Stimulated activated naive CD4-positive, alpha-beta T cell (primary cell): ENCODE measurements around the gene SNX9.
"Not testable (repeated sequence)": the region's sequence is repeated elsewhere in the genome, so short reads cannot be mapped to it uniquely, and the experiment has no call there.

Source experiments
- DNase-seq, 6 experiments: peaks; one replicate each; lab custom pipeline; 2025; lab: John Stamatoyannopoulos, UW

The SNX9 gene

DNA sequence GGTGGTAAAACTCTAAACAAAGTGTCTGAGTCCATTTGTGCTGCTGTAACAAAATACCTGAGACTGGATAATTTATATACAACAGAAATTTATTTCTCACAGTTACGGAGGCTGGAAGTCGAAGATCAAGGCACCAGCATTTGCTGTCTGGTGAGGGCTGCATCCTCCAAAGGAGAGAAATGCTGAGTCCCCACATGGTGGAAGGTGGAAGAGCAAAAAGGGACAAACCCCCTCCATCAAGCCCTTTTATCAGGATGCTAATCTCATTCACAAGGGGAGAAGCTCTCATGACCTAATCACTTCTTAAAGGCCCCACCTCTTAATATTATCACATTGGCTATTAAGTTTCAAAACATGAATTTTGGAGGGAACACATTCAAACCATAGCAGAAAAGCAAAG is 102.7 kb downstream of the SNX9 start:
- no peak for DNase-seq

DNA sequence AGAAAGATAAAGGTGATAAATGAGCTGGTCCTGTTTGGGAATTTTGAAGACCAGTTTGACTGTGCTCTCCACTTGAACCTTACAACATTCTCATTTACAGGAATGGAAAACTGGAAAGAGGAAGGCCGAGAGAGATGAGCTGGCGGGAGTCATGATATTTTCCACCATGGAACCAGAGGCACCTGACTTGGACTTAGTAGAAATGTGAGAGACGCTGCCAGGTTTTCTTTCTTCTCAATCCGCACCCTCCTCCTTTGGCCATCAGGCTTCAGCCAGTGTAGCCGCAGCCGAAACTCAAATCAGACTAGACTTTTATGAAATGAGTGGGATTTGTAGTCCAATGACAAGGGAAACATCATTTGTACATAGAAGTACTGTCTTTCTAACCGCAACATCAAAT is 104.0 kb downstream of the SNX9 start:
- no peak for DNase-seq

DNA sequence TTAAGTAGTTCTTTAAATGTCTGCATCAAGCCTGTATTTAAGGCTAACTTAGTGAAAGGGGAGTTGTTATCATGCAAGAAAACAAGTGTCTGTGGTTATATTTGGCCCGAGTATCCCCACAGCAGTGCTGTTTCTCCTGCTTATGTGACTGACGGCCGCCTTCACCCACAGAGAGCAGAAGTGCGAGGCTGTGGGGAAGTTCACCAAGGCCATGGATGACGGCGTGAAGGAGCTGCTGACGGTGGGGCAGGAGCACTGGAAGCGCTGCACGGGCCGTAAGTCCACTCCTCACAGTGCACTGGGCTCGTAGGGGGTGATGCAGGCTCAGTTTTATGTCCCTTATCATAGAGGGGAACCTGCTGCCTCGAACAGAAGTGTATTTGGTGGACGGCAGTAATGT is 105.4 kb downstream of the SNX9 start:
- no peak for DNase-seq

DNA sequence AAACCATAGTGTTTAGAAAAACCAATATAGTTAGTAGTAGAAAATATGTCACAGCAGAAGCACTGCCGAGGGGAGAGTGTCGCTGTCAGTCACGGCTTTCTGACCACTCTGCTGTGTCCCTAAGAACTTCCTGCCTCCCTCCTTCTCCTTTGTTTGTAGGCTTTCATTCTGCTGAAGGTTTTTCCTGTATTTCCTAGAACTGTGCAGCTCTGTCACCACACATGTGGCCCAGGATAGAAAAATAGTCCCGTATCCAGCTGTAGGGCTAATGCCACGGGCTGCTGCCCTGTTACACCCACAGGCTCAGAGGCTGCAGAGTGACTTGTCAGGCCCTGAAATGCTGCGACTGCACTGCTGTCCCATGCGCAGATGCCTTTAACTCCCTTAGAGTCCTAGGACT is 106.0 kb downstream of the SNX9 start:
- no peak for DNase-seq

DNA sequence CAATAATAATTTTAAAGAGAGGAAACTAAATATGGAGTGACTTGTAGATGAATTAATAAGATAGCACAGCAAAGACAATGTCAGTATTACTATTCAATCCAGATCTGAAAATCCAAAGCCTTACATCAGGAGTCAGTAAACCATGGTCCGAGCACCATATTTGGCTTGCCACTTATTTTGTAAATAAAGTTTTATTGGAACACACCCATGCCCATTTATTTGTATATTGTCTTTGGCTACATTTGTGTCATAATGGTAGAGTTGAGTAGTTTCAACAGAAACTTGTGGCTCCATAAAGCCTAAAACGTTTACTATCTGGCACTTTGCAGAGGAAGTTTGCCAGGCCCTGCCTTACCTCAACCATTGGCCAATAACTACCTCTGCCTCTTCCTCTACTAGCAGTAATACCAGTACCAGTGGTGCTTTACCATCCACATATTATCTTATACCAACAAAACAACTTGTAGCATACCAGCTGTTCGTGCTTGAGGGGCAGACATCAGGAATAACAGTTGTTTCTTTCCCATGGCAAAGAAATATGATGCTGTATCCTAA is 106.8 kb downstream of the SNX9 start:
- DNase-seq, result no peak

DNA sequence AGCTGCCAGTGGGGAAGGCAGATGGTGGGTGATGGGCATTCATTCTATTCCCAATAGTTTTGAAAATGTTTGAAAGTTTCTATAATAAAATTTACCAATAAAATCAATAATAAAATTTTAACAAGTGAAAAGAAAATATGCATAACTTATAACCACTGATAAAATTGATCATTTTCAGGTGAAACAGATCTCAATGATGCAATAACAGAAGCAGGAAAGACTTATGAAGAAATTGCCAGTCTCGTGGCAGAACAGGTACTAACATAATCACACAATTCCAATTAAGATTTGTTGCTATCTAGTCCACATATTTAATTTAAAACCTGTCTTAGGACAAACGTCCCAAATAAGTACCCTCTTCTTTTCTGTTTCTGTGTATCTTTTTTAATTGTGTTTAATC is 112.7 kb downstream of the SNX9 start:
- no peak for DNase-seq

DNA sequence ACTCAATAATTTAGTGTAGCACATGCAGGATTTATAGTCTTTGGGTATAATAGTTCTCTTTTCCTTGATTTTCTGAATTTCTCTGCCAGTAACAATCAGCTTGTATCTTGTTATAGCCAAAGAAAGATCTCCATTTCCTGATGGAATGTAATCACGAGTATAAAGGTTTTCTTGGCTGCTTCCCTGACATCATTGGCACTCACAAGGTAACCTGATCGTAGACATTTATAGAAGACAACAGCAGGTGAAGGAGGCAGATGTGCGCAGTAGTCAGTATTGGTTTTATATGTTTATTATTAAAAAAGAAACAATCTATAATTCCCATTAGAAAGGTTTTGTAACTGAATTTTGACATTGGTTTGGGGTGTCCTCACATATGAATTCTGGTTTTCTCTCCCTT is 114.3 kb downstream of the SNX9 start:
- DNase-seq, result no peak

DNA sequence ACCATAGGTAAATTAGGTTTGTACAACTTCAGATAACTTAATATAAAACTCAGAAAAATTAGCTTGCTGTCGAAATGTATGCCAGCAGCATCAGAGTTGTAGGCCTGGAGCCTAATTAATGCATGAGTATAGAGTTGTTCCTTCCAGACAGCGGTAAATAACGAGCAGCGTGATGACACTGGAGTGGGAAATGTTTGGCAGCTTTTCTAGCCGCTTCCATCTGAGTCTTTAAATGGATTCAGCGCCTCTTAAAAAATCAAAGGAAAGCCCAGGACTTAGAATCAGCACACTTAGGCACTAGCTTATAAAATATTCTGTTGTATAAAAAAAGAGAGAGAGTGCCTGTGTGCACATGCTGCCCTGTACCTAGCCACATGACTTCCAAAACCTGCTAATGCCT is 114.9 kb downstream of the SNX9 start:
- no peak for DNase-seq

DNA sequence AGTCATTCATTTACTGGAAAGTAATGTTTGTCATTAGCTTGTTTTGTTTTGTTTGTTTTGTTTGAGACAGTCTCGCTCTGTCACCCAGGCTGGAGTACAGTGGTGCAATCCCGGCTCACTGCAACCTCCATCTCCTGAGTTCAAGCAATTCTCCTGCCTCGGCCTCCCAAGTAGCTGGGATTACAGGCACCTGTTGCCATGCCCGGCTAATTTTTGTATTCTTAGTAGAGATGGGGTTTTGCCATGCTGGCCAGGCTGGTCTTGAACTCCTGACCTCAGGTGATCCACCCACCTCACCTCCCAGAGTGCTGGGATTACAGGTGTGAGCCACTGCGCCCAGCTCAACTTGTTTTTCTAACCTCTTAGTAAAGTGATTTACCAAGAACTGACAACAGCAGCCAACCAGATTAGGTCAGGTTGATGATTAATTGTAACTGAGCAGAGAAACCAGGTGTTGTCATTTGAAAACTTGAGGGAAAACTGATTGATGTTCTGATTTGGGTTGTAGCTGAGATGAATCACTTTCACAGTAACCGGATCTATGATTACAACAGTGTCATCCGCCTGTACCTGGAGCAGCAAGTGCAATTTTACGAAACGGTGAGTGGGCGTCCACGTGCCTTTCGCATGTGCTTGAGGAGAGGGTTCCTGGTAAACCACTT is 117.5 kb downstream of the SNX9 start:
- DNase-seq, result not testable (repeated sequence)

DNA sequence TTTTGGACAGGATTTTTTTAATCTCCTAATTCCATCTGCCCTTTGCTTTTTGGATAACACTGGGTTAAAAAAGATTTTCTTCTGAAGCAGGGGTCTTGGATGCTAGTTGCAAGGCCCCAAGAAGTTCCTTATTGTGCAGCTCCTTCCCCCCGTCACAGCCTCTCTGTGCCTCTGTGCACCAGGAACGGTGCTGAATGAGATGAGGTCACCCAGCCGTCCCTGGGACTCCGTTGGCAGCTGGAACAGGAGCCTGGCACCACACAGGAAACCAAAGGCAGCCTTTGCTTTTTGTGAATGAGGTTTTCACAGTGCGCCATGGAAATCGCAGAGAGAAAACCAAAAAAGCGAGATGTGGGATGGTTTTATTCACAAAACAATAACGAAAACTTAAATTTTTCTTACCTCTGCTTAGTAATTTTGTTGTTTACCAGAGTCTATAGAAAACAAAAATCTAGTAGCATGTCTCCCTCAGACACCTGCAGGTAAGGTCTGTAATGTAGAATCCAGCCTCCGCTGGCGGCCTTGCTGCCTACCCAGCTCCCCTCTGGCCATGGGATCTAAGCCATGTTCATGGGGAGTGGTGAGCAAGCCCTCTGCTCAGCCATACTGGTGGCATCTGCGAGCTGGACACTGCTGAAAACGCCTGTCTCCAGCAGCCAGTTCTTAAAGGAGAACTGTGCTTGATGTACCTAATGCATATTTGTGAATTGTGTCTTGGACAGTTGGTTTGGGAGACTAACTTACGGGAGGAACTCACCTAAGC is 118.2 kb downstream of the SNX9 start:
- DNase-seq, result no peak

DNA sequence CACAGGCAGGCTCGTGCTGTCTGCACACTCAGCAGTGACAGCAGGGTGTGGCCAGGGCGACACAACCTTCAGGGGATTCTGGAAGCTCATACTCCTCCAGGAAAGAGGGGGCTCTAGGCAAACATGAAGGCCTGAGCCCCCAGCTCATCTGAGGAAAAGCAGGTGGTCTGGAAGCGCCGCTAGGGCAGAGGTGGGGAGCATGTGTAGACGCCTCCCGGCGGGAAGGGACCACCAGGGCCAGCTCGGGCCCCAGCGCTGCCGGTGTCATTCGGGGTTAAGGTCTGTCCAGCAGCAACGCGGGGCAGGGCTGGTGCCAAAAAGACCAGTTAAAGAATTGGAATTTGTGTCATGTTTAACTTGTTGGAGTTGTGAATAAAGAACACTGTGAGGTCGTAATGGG is 119.3 kb downstream of the SNX9 start:
- no peak for DNase-seq

DNA sequence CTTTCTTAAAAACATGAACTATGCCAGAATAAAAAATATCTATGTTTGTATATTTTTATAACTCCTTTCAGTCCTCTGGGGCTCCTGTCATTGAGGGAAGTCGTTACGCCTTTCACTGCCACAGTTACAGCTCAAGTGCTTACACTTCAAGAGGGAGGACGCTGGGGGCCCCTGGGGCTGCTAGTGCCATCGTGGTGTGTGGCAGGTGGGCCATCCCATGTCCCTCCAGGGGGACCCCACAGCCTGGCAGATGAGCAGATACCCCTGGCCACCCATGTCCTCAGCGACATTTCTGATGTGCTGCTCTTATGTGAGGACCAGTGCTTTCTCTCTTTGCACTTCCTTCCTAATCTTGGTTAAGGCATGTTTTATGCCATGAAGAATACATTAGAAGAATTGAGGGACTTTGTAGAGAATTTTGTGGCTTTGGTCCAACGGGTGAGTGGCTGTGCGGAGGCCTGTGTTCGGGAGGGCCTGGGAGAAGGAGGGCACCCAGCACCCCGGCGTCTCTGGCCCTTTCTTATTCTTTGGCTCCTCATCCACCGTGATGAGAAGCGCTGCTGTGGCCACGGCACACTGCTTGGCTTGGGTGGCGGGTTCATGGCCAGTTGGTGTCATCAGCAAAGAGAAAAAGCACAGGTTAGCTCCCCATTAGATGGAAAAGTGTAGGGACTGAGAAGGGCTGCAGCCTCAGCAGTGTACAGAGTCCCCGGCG is 120.4 kb downstream of the SNX9 start:
- no peak for DNase-seq

DNA sequence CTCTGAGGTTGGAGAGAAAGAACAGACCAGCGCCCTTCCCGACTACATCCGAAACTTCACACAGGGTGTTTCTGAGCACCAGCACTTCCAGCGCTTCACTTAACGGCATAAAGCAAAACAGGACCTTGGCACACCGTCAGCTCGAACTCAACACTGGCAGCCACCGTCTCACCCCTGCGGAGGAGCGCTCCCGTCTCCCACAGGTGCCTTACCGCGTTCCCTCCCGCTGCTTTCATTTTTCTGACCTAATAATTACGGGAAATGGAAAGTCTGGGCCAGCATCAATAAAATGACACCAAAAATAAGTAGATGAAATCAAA is 120.9 kb downstream of the SNX9 start:
- DNase-seq, result no peak

DNA sequence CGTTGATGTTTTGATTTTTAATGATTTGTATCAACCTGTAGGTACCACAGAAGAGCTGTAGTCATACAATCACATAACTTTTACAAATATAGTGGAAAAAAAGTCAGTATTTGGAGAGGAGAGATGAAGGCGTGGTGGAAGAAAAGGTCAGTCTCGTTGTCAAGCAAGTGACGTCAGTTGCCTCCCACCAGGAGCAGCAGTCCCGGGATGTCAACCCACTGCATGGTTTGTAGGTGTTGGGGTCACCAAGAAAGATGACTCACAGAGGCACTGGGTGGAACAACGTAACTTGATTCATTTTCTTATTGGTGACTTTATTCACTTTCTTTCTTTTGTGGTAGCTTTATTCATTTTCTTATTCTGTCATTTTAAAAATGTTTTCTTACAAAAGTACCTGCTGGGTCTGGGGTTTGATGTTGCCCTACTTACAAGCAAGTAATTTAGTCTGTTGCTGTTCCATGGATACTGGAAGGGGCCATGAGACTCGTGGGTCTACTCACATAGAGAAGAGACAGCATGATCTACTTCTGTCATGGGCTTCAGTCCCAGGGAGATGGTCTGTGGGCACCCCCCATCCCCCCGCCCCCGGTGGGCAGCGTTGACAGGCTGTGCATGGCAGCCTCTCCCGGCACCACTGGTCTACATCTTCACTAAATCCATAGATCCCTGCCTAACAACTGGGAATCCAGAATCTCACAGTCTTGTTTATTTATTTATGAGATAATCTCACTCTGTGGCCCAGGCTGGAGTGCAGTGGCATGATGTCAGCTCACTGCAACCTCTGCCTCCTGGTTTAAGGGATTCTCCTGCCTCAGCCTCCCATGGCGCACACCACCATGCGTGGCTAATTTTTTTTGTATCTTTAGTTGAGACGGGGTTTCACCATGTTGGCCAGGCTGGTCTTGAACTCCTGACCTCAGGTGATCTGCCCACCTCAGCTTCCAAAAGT is 122.2 kb downstream of the SNX9 start:
- DNase-seq, result no peak

DNA sequence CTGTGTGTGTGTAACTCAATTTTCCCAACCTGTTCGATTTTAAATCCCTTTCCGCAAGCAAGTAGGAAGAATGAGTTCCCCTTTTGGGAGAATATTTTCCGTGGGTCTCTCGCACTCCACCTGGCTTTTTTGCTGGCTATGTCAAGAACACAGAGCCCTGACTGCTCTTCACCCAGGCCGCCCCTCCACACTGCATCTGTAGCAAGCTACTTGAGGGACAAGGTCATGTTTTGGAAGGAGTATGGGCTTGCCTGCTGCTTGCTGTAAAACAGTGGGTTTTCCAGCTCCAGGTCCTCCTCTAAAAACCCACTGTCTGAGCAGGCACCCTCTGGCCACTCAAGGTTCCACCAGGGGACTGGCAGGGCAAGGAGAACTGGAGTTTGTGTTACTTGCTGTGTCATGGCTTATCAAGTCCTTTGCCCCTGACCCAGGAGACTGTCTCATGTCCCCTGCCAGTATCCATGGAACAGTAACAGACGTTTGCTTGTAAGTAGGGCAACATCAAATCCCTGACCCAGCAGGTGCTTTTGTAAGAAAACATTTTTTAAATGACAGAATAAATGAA is 123.1 kb downstream of the SNX9 start:
- DNase-seq, result peak in 1 of 6 experiments; percentile 8

DNA sequence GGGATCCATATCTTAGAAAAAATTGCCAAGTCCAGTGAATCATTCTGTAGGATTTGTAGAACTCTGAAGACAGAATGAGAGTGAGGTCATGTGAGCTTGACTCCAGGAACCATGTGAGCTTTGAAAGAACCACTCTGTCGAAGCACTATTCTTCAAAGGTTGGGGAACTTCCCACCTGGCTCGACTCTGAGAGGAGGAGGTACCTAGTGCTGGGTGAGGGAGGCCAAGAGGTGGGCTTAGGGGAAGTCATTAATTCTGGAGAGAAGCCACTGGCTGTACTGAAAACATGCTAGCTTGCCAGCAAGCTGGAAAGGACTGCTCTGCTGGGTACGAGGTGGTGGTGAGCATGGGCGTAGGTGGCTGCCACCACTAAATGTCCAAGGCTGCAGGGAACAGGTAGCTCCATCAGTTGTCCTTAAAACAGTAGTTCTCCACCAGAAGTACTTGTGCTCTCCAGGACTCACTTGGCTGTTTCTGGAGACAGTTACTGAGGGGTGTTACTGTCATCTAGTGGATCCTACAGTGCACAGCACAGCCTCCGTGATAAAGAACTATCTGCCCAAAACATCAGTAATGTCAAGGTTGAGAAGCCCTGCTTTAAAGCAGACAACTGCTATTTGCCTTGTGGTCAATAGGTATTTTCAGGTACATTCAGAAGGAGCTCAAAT is 124.0 kb downstream of the SNX9 start:
- peak in 2 of 6 experiments; percentile 17 to 30 for DNase-seq

DNA sequence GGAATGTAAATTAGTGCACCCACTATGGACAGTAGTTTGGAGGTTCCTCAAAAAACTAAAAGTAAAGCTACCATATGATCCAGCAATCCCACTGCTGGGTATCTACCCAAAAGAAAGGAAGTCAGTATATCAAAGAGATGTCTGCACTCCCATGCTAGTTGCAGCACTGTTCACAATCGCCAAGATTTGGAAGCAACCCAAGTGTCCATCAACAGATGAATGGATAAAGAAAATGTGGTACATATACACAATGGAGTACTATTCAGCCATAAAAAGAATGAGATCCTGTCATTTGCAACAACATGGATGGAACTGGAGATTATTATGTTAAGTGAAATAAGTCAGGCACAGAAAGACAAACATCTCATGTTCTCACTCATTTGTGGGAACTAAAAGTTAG is 127.9 kb downstream of the SNX9 start:
- not testable (repeated sequence) for DNase-seq

DNA sequence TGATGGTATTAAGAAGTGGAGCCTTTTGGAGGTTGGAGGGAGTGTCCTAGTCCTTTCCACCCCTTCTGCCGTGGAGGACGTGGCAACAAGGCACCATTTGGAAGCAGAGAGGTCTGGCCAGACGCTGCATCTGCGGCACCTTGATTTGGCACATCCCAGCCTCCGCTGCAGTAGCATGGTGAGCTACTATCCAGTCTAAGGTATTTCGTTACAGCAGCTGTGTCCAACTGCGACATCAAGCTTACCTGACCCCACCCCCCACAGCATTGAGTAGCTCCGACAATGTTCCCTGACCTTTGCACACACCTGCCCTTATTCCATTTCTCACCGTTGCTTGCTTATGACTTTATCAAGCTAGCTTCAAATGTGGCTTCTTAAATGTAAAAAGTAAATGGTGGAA is 128.8 kb downstream of the SNX9 start:
- DNase-seq, result no peak

DNA sequence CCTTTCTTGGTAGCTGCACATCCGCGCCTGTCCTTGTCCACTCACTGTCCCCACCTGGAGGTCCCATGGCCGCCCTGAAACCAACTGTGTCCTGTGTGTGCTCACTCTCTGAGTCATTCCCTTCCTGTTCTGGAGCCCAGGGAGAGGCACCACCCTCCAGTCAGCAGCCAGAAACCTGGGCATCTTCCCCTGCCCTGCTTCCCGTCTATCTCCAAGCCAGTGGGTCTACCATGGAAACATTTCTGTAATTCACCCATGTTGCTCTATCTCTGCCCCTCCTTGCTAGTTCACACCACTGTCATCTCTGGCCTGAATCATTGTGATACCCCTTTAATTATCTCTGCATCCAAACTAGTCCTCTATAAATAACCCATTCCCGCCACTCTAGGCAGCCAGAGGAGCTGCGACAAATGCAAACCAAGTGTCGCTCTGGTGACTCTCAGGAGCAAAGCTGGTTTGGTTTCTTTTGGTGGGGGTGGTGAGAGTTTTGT is 129.9 kb downstream of the SNX9 start:
- DNase-seq, result no peak

DNA sequence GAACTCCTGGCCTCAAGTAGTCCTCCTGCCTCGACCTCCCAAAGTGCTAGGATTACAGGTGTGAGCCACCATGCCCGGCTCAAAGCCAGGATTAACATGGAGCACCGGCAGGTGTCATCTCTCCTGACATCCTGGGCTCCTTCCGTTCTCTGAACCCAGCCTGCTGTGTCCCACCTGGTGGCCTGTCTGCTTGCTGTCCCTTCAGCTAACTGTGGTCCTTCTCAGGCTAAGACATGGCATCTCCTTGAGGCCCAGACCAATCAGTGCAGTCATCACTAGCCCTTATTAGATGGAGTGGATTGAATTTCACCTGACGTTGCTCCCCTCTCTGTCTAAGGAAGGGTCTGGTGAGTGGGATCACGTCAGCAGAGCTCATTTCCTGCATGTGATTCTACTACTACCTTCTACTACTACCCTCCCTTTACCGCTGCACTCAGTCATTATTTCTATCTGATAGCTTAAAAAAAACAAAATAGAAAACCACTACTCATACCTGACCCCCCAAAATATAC is 130.6 kb downstream of the SNX9 start:
- no peak for DNase-seq
